OCI-LY1 (cell line): ENCODE data around the gene TLCD2.
"Not testable (repeated sequence)": the region's sequence is repeated elsewhere in the genome, so short reads cannot be mapped to it uniquely, and the experiment has no call there.

Experiments
- H2AFZ ChIP-seq: fragments of 200-600 bp; sonication (generic), shearing (Covaris generic); 2 replicates; pipeline ENCODE4 v1.6.0; 2014; ENCODE audit warnings: antibody characterized with exemption, mild to moderate bottlenecking, low read length
- H3F3A ChIP-seq: fragments of 200-600 bp; sonication (generic), shearing (Covaris generic); 2 replicates; pipeline ENCODE4 v1.6.0; 2014; ENCODE audit warnings: mild to moderate bottlenecking, antibody characterized with exemption, low read length, moderate library complexity; ENCODE audit not compliant: insufficient read depth
- H3K27ac ChIP-seq: fragments of 200-600 bp; sonication (generic); 2 replicates; pipeline ENCODE4 v1.5.1; 2014; ENCODE audit warnings: low read length, mixed run types, mild to moderate bottlenecking, low read depth; ENCODE audit not compliant: poor library complexity, severe bottlenecking
- H3K27me3 ChIP-seq: fragments of 200-600 bp; sonication (generic); 2 replicates; pipeline ENCODE4 v1.6.0; 2014; ENCODE audit warnings: antibody characterized with exemption, mild to moderate bottlenecking, low read length, moderate library complexity; ENCODE audit not compliant: insufficient read depth
- H3K36me3 ChIP-seq: fragments of 200-600 bp; sonication (generic); 2 replicates; pipeline ENCODE4 v1.6.1; 2014; ENCODE audit warnings: mild to moderate bottlenecking, antibody characterized with exemption, low read length, moderate library complexity, mixed read lengths; ENCODE audit not compliant: insufficient read depth
- H3K4me1 ChIP-seq: fragments of 200-600 bp; sonication (generic); 2 replicates; pipeline ENCODE4 v1.5.1; 2014; ENCODE audit warnings: mild to moderate bottlenecking, low read length, moderate library complexity; ENCODE audit not compliant: insufficient read depth, severe bottlenecking
- H3K4me2 ChIP-seq: fragments of 200-600 bp; sonication (generic), shearing (Covaris generic); 2 replicates; pipeline ENCODE4 v1.6.1; 2014; ENCODE audit warnings: low read length
- H3K4me3 ChIP-seq: fragments of 200-600 bp; sonication (generic); 2 replicates; pipeline ENCODE4 v1.5.1; 2014; ENCODE audit warnings: low read length, low read depth, mild to moderate bottlenecking, mixed read lengths; ENCODE audit not compliant: poor library complexity, severe bottlenecking
- H3K79me2 ChIP-seq: fragments of 200-600 bp; shearing (Covaris generic); 2 replicates; pipeline ENCODE4 v1.6.1; 2016; ENCODE audit warnings: mixed run types, low read length, mixed read lengths; ENCODE audit not compliant: insufficient read depth
- H3K9ac ChIP-seq: fragments of 200-600 bp; sonication (generic), shearing (Covaris generic); 2 replicates; pipeline ENCODE4 v1.6.1; 2014; ENCODE audit warnings: mild to moderate bottlenecking, low read length, mixed read lengths
- H3K9me2 ChIP-seq: fragments of 200-600 bp; sonication (generic), shearing (Covaris generic); 2 replicates; pipeline ENCODE4 v1.6.1; 2014; ENCODE audit warnings: low read depth, mild to moderate bottlenecking, low read length, mixed read lengths
- H3K9me3 ChIP-seq: fragments of 200-600 bp; shearing (Covaris generic); 2 replicates; pipeline ENCODE4 v1.6.1; 2014; ENCODE audit warnings: low read length, mixed read lengths
- H4K20me1 ChIP-seq: fragments of 200-600 bp; sonication (generic), shearing (Covaris generic); 2 replicates; pipeline ENCODE4 v1.6.0; 2016; ENCODE audit warnings: mild to moderate bottlenecking, low read length; ENCODE audit not compliant: insufficient read depth
- CTCF ChIP-seq: fragments of 200-600 bp; sonication (generic), shearing (Covaris generic); IDR thresholded peaks from 2 replicates; pipeline ENCODE4 v1.5.1; 2017; ENCODE audit warnings: mild to moderate bottlenecking, antibody characterized with exemption, low read length, moderate library complexity, mixed read lengths
- EZH2 ChIP-seq: fragments of 200-600 bp; sonication (generic), shearing (Covaris generic); IDR thresholded peaks from 2 replicates; pipeline ENCODE4 v1.8.0; 2017; ENCODE audit warnings: borderline replicate concordance, mixed run types, mild to moderate bottlenecking, antibody characterized with exemption, low read length, moderate library complexity, mixed read lengths

TLCD2 gene

GRCh38 chr17:1743088-1743439 lies 32.9 kb upstream of the TLCD2 start:
- no peaks in the 10 kb centered on the region for H3K79me2 ChIP-seq
- H3F3A ChIP-seq = no peaks in the 10 kb centered on the region
- no peak overlapping the region for H2AFZ ChIP-seq
- H4K20me1 ChIP-seq = no peaks in the 10 kb centered on the region
- no peak overlapping the region for H3K4me2 ChIP-seq
- no peak overlapping the region for H3K4me3 ChIP-seq
- H3K4me1 ChIP-seq = no peaks in the 10 kb centered on the region
- no peaks in the 10 kb centered on the region for H3K9me2 ChIP-seq
- H3K27ac ChIP-seq = no peak overlapping the region
- H3K9ac ChIP-seq = no peak overlapping the region
- no peaks in the 10 kb centered on the region for H3K27me3 ChIP-seq
- H3K36me3 ChIP-seq = no peaks in the 10 kb centered on the region
- TF ChIP-seq CTCF (no peak), EZH2 (no peak)
- H3K9me3 ChIP-seq = no peaks in the 10 kb centered on the region

- H3F3A ChIP-seq = no peaks in the 10 kb centered on the region
- H3K9me2 ChIP-seq = no peaks in the 10 kb centered on the region
- H3K79me2 ChIP-seq = no peaks in the 10 kb centered on the region
- peaks cover 5% of the 10 kb centered on the region; the same call in 1 of the 2 replicates for H3K36me3 ChIP-seq
- H2AFZ ChIP-seq = no peak within 1 kb of the TSS
- no peak within 1 kb of the TSS for H3K4me3 ChIP-seq
- no peak for TF ChIP-seq EZH2
- no peak for TF ChIP-seq CTCF
- H3K4me1 ChIP-seq = no peaks in the 10 kb centered on the region
- no peak within 1 kb of the TSS for H3K9ac ChIP-seq
- no peak within 1 kb of the TSS for H3K27ac ChIP-seq
- no peaks in the 10 kb centered on the region for H3K27me3 ChIP-seq
- no peak within 1 kb of the TSS for H3K4me2 ChIP-seq
- H4K20me1 ChIP-seq = no peaks in the 10 kb centered on the region
- H3K9me3 ChIP-seq = no peaks in the 10 kb centered on the region
Observed at GRCh38 chr17:1742371-1743087, 32.4 kb upstream of the TLCD2 start, which contains the start of gene SERPINF2. Gene SERPINF2, plus strand, starts transcription at chr17:1742871. Its CDS starts 2,125 bp downstream, at chr17:1744996.

GRCh38 chr17:1741899-1742298 lies 31.7 kb upstream of the TLCD2 start:
- H4K20me1 ChIP-seq, H3K27me3 ChIP-seq, H3K79me2 ChIP-seq, H3K27ac ChIP-seq, H2AFZ ChIP-seq, H3K9me3 ChIP-seq, H3K4me2 ChIP-seq, H3K4me3 ChIP-seq, H3K9me2 ChIP-seq, H3F3A ChIP-seq, H3K9ac ChIP-seq, H3K4me1 ChIP-seq: not testable (repeated sequence)
- H3K36me3 ChIP-seq = peaks cover 11% of the 10 kb centered on the region; the same call in 1 of the 2 replicates
